HG02763 (cell line): Measurements from ENCODE around the gene AFM.

Source experiments
- ATAC-seq: cut with Tn5 transposase; IDR thresholded peaks from one replicate; pipeline ENCODE4 v1.9.1; 2021; ENCODE audit warnings: mild to moderate bottlenecking, moderate library complexity; ENCODE audit not compliant: unreplicated experiment

AFM gene

DNA sequence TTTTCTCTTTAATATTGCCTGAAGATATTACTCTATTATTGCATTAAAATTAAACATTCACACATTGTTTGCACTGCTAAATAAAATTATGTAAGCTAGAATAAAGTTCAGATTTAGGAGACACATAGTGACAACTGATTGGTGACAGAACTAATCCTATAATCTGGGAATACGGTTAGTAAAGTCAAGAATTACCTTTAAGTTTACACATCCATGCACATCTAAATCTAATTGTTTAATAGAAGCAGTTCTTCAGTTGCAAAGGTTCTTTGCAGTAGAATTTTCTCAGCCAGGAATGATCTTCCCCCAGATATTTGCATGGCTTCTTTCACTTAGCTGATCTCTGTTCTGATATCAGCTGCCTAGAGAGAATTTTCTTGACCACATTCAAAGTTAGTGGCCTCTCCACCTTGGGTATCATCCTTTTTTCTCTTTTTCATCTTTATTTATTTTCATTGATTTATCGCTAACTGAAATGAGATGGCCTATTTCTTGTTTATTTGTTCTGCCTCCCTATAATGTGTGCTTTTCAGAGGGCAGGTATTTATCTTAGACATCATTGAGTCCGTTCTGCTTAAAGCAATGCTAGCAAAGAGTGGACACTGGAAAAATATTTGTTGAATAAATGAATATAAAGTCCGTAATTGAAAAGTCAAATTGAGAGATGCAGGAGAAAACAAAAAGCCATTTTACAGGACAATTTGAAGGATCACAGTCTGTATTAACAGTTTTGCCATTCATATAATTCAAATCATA lies 32.9 kb upstream of the AFM start:
- no peak for ATAC-seq

- no peak for ATAC-seq
These were observed 31.0 kb upstream of the AFM start for GRCh38 chr4:73450398-73451004.

DNA sequence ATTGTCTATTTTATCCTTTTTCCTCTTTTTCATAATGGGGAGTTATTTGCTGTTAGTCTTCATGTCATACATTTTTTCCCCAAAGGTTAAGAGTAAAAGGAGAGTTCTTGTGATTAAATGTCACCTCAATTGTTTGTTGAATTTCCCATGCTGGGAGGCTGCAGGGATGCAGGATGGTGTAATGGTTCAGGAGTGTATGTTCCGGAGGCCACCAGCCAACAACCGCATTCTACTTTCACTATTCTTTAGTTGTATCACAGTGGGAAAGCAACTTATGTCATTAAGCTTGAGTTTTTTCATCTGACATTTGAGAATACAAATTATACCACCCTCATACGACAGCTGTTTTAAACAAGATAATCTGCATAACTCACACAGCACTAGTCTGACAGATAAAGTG lies 30.1 kb upstream of the AFM start:
- ATAC-seq = no peak

- no peak for ATAC-seq
These were observed 29.4 kb upstream of the AFM start for GRCh38 chr4:73451981-73452747.

DNA sequence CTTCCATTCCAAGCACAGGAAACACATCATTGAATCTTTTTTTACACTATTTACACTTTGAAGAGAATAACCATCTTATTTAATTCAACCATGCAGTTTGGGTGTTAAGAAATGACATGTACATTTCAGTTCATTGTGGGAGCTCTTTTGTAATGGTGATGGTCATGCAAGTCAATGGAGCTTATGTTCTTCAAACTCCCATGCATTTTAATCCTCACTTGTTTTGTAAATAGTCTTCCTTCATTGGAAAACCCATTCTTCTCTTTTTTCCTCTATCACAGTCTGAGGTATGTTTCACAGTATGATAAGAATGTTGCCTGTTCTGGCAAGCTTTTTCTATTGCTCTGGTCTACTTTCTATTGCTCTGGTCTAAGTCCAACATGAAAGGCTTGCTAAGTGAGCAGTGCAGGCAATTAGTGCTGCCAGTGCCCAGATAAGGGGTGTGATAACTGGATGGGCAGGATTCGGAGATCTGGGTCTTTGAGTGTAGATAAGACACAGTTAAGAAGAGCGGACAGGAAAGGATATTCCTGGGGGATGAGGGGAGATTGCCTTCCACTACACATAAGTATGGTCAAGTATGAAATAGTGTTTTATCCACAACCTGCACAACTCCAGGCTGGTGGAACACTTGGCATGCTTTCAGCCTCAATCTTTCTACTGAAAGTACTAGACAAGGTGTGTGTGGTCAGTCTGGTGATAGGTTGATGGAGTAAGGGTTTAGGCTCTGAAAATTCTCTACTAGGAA lies 28.4 kb upstream of the AFM start:
- ATAC-seq = no peak

GRCh38 chr4:73453701-73454005 lies 27.9 kb upstream of the AFM start:
- ATAC-seq = no peak

GRCh38 chr4:73454920-73455319 lies 26.6 kb upstream of the AFM start:
- no peak for ATAC-seq

DNA sequence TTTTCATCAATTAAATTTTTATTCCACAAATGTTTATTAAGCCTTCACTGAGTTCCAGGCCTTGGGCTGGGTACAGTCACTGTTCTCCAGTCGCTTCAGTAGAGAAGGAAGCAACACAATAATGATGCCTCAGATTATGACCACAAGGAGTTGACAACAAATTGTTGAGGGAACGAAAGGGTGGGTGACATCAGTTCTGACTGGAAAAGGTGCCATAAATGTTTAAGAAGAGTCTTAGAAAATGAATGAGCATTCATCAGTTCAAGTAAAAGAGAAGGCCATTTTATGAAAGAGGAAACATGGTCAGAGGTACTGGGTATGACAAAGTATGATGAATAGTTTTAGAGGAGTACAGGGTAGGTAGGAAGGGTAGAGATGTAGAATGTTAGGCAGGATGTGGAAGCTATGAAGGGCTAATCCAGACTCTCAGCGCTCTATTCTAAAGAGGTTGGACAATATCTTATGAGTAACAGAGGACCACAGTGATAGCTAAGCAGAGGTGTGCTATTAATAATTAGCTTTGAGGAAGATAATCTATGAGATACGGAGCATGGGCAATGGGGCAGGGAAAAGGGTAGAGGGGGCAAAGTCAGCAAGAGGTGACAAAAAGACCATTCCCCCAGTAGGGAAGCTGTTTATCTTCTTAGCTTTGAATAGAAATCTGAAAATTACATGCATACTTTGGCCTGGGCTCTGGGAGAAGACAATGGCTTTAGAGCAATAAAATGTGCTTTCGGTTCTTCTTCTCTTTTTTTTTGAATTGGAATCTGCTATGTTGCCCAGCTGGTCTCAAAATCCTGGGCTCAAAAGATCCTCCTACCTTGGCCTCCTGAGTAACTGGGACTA lies 25.1 kb upstream of the AFM start:
- no peak for ATAC-seq

GRCh38 chr4:73458184-73459047 lies 23.1 kb upstream of the AFM start:
- ATAC-seq = no peak

- no peak for ATAC-seq
These were observed 22.5 kb upstream of the AFM start for GRCh38 chr4:73459048-73459421.

GRCh38 chr4:73460913-73461522 lies 20.5 kb upstream of the AFM start:
- ATAC-seq = no peak

GRCh38 chr4:73468170-73468569 lies 13.4 kb upstream of the AFM start:
- no peak for ATAC-seq

DNA sequence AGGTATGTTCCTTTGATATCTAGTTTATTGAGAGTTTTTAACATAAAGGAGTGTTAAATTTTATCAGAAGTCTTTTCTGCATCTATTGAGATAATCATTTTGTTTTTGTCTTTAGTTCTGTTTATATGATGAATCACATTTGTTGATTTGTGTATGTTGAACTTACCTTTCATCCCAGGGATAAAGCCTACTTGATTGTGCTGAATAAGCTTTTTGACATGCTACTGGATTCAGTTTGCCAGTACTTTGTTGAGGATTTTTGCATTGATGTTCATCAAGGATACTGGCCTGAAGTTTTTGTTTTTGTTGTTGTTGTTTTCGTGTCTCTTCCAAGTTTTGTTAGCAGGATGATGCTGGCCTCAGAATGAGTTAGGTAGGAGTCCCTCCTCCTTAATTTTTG lies 10.8 kb upstream of the AFM start:
- ATAC-seq = no peak

DNA sequence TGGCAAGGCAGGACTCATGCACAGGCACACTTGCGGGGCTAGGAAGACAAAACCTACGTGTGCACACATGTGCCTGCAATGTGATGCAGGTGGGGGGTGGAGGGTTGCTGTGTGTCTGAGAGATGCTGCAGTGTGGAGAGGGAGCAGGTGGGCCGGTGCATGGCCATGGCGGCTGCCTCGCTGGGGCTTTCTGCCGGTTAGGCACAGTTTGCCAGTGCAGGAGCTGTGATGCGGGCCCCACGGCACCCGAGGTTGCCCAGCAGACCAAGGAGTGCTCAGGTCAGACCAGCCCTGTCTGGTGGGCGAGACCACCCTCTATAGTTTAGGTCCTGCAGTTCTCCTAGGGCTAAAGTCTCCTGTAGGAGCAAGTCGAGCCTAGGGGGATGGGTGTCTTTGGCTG lies 4.4 kb upstream of the AFM start:
- ATAC-seq = no peak

GRCh38 chr4:73479323-73479722 lies 2.2 kb upstream of the AFM start:
- no peak for ATAC-seq

DNA sequence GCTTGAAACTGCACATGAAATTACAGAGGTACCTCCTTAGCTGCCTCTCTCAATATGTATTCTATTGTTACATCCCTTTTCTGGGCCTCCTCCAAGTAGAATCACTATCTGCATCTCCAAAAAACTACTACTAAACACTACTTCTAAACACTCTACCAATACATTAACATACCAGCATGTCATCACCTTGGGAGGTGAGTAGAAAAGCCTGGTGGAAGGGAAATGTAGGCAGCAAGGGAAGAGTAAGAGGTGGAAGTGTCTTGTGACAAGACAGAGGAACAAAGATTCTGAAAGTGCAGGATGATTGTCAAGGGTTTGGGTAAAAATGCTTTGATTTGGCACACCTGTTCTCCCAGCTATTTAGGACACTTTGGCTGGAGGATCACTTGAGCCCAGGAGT lies 3.5 kb downstream of the AFM start:
- no peak for ATAC-seq

- ATAC-seq = no peak
These were observed 4.1 kb downstream of the AFM start for GRCh38 chr4:73485596-73485995.

DNA sequence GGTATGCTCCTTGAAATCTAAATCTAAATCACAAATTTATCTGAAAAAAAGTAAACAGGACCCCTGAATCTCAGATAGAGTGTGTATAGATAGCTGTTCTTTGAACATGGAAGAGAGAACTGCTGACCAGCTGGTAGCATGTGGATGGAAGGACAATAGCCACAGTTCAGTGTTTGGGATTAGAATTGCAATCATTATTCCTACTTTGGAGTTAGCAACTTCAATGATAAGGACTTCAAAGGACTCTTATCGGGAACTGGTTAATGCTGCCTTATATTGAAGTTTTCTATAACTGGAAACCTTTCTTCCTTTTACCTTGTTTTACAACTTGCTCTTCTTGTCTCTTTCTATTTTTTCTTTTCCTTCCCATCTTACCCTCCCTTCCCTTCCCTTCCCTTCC lies 5.0 kb downstream of the AFM start:
- ATAC-seq = no peak

- ATAC-seq = no peak
These were observed 5.7 kb downstream of the AFM start for GRCh38 chr4:73487233-73487632.
